HG02763 (cell line): ENCODE measurements around the gene EMID1.

Experiments
- ATAC-seq: cut with Tn5 transposase; IDR thresholded peaks from one replicate; pipeline ENCODE4 v1.9.1; 2021; ENCODE audit warnings: mild to moderate bottlenecking, moderate library complexity; ENCODE audit not compliant: unreplicated experiment

The EMID1 gene

DNA sequence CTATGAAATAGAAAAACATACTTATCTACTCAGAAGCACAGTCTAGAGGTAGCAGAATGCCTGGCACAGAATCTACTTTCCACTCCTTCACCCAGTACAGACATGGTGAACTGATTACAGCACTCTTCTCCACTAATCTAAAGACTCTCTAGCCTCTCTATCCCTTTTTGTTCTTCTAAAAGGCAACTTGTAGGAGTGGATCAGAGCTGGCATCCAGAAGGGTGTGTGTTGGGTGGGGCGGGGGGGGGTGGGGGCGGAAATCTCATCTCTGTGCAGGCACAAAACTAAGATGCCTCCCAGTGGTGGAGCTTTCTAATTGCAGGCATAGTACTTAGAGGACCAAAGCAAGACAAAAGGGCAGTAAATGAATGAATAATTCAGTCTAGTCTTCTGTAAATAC is 11.5 kb upstream of the EMID1 start:
- no peak for ATAC-seq

GRCh38 chr22:29195118-29195963 is 10.4 kb upstream of the EMID1 start:
- ATAC-seq, result no peak

DNA sequence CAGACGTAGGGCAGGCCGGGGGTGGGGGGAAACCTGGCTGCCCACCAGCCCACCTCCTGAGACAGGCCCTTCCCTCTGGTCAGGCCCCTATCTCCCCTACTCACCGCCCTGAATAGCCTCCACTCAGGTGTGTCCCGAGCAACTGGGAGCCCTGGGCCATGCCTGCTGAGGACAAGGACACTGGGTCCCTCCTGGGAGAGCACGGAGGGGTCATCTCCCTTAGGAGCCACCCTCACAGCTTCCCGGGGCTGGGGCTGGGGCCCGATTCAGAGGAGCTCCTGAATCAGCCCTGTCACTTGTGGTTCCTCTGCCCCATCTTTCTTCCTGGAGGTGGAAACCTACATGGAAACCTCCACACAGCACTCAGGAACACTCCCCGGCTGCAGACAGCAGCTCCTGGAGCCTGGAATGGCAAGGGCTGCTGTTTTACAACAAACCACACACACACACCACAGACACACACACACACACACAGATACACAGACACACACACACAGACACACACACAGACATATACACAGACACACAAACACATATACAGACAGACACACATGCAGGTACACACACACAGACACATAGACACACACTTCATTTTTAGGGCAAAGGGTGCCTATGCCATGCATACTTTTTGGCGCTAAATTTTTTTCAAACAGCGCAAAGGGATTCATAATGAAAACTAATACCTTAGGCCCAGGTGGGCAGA is 9.6 kb upstream of the EMID1 start:
- ATAC-seq, result no peak

- ATAC-seq, result no peak
Observed at GRCh38 chr22:29197096-29197495, 8.6 kb upstream of the EMID1 start.

- ATAC-seq, result no peak
Observed at GRCh38 chr22:29198240-29198639, 7.5 kb upstream of the EMID1 start.

- no peak for ATAC-seq
Observed at GRCh38 chr22:29199702-29200400, 5.8 kb upstream of the EMID1 start.

GRCh38 chr22:29200901-29201300 is 4.8 kb upstream of the EMID1 start:
- no peak for ATAC-seq

- no peak for ATAC-seq
Observed at GRCh38 chr22:29201782-29202181, 3.9 kb upstream of the EMID1 start.

- peak; percentile 64 for ATAC-seq
Observed at GRCh38 chr22:29202212-29203192, 3.2 kb upstream of the EMID1 start.

DNA sequence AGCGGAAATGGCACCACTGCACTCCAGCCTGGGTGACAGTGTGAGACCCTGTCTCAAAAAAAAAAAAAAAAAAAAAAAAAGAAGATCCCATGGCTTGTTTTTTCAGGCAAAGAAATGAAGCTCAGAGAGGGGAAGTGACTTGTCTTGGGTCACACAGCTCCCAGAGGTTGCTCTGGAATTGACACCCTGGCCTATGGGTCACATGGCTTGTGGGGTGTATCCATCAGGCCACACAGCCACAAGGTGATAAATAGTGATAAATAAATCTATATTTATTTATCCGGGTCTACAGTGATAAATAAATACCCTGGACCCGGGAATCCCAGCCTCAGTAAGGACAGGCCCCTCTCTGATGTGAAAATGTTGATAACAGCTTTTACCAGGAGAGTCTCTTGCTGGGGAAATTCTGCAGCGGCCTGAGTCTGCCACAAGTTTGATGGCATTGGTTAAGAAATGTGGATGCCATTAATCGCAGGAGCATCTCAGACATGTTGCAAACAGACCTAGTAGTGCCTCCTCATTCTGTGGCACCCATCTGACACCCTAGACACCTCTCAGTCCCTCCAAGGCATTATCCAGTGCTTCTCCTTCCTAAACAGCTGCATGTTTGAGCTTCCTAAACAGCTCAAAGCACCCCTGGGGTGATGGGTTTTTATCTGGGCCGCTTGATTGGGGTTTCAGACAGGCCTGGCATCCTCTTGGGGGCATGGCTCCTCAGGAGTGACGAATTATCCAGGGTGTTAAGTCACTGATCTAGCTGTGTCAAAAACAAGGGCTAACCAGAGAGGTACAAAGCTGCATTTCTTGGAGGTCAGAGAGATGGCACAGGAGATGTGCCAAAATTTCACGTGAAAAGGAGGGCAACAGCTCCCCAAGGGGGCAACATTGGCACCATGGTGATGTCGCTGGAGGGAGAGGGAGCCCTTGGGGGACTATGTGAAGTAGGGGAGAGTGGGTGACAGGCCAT is 1.9 kb upstream of the EMID1 start:
- no peak for ATAC-seq

DNA sequence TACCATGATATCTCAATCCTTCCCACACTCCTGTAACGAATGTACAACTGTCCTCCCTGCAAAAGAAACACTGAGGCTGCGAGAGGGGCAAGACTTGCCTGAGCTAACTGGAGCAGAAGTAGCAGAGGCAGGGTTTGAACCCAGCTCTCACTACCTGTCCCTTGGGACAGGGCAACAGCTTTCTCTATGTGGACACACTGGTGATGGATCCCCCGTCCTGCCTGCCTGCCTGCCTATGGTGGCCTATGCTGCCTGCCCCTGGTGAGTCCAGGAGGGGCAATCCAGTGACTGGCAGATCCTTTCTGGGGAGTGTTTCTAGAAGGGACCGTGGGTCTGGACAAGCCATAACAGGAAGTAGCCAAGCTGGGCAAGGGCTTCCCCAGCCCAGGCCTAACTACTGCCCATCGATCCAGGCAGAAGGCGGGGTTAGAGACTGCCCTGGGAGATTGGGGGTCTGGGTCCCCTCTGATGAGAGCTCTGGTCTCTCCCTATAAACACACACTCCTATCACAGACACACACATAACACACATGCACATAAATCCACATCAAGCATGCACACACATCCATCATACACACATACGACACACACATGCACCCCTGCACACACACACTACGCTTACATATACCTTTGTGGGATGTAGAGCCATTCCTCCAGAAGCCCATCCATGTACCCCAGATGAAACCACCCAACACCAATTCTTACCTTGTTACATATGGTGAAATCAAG is 1.1 kb upstream of the EMID1 start:
- no peak for ATAC-seq

DNA sequence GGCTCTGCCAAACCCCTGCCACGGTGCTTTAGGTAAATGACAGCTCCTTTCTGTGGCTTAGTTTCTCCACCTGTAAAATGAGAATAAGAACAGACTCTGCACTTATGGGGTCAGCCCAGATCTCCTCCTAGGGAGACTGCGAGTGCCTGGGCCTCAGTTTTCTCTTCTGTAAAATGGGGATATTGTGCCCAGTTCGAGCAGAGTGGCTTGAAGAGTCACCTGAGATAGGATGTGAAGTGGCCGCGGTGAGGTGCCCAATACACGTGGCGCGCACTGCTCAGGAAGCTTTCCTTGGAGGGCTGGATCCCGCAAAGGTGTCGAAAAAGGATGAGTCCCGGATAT is 473 bp upstream of the EMID1 start:
- ATAC-seq, result no peak

- ATAC-seq, result no peak
Observed at GRCh38 chr22:29206372-29207242, 911 bp downstream of the EMID1 start.

GRCh38 chr22:29207243-29207550 is 1.5 kb downstream of the EMID1 start:
- no peak for ATAC-seq

DNA sequence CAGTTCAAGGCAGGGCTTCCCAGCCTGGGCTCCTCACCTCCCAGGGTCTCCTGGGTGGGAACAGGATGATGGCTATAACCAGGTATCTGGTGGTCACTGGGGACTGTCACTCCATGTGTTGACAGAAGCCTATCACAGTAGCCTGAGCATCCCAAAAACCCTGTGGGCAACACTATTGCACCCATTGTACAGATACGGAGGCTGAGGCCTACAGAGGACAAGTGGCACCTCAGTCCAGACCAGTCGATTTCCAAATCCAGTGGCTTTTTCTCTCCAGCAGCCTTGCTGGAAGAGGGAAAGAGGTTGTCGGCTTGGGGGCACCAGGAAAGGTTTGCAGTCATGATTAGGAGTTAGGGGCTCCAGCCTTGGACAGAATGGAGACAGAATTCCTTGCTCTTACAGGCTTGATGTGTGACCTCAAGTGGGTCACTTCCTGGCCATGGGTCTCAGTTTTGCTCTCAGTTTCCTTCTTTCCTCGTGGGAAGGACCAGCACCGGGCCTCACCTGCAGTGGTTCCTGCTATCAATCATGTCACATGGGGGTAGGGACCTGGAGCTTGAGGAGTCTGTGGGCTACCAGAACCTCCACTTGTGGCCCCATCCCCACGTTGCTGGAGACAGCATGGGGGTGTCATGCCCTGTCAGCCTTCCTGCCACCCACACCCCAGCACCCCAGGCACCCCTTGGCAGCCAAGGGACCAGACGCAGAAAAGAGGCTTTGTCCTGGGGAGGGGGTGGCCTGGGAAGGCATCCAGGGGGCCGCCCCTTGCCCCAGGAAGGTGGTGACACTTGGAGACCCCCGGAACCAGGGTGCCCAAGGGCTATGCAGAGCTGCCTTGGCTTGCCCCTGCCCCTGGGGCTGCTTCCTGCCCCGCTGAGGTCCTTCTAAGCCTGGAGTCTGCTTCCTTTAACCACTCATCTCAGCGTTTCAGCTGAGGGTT is 2.1 kb downstream of the EMID1 start:
- no peak for ATAC-seq

DNA sequence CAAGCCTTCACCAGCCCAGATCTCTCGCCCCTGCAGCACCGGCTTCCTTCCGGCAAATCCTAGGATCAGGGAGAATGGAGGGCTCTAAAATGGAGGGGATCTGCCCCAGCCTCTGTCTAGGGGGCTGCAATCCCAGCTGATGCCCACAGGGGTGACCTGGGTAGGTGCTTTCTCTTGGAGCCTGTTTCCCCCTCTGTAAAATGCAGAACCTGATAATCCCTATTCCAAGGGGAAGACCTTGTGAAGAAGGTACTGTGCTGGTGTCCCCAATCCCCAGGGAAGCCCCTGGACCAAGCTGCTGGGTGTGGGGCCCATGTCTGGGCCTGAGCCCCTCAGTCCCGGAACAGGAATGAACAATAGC is 2.8 kb downstream of the EMID1 start:
- ATAC-seq, result no peak
